ENCODE data around the gene SLC22A2. TPM values are rescaled to one million over a fixed set of nuclear protein-coding genes. Genes with fewer than 3 reads are reported as not detected.

Gene SLC22A2
- total RNA-seq, 8 experiments from 2014 or later: 0.05 to 0.90 (median 0.22) TPM; not detected in 3

GRCh38 chr6:160254467-160255312 lies 3.9 kb downstream of the SLC22A2 start:
- in situ Hi-C loops (cut with MboI; ENCODE audit: low pct_unique_long_range_greater_than_20kb in 2 of 9, low sequenced_read_pairs in 9 of 9, unreplicated experiment in 9 of 9): no loop called here
- no peak overlapping the region for H3K27ac ChIP-seq
- no peak overlapping the region for H3K4me3 ChIP-seq
- WGBS, 10 experiments: 0 to 91% (median 25%) methylated on average over 1 to 6 of the region's 7 CpGs
- ATAC-seq (replicated peaks in 6 of 8): peak in 5 of 8 experiments; percentile 79 to 92 (median 89)
- H3K4me1 ChIP-seq (replicated peaks in 1 of 2): peaks cover 12 to 20% of the 10 kb centered on the region in 2 donors

DNA sequence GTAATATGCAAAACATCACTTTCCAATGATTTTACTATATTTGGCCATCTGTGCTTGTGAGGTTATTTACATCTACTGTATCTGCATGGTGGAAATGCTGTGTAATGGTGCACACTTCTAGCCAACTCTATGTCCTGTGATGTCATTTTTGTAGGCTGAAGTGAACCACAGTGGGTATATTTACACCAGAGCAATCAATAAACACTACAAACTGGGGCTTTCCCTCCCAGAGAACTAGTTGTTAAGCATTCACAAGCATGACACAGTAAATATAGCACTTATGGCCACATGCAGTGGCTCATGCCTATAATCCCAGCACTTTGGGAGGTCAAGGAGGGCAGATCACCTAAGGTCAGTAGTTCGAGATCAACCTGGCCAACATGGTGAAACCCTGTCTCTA lies 4.9 kb downstream of the SLC22A2 start:
- ATAC-seq (replicated peaks in 6 of 8): peak in 4 of 8 experiments; percentile 7 to 22 (median 12)
- in situ Hi-C loops (cut with MboI; ENCODE audit: low pct_unique_long_range_greater_than_20kb in 2 of 9, low sequenced_read_pairs in 9 of 9, unreplicated experiment in 9 of 9): no loop called here
- no peak overlapping the region for H3K4me3 ChIP-seq
- 40 to 83% (median 80%) methylated on average over 1 of the region's 1 CpG; no CpG with 5 or more reads in 6 of the 10 experiments for WGBS, 10 experiments
- peaks cover 12 to 16% of the 10 kb centered on the region in 2 donors for H3K4me1 ChIP-seq (replicated peaks in 1 of 2)
- H3K27ac ChIP-seq: no peak overlapping the region

GRCh38 chr6:160253292-160253691 lies 5.3 kb downstream of the SLC22A2 start:
- in situ Hi-C loops (cut with MboI; ENCODE audit: low pct_unique_long_range_greater_than_20kb in 2 of 9, low sequenced_read_pairs in 9 of 9, unreplicated experiment in 9 of 9): no loop called here
- peak in 6 of 8 experiments; percentile 18 to 92 (median 42) for ATAC-seq (replicated peaks in 6 of 8)
- Histone ChIP-seq H3K4me3 (no peak overlapping the region), H3K4me1 (replicated peaks in 1 of 2) (peaks cover 12 to 16% of the 10 kb centered on the region in 2 donors), H3K27ac (no peak overlapping the region)
- WGBS, 10 experiments: 0 to 40% (median 11%) methylated on average over 1 to 3 of the region's 3 CpGs; no CpG with 5 or more reads in 1 of the 10 experiments

- peak in 3 of 8 experiments; percentile 54 to 81 (median 75) for ATAC-seq (replicated peaks in 6 of 8)
- Histone ChIP-seq H3K4me1 (replicated peaks in 1 of 2) (peaks cover 12 to 16% of the 10 kb centered on the region in 2 donors), H3K4me3 (no peak overlapping the region), H3K27ac (no peak overlapping the region)
- WGBS, 10 experiments: 0 to 100% (median 92%) methylated on average over 1 of the region's 1 CpG; no CpG with 5 or more reads in 1 of the 10 experiments
- in situ Hi-C loops (cut with MboI; ENCODE audit: low pct_unique_long_range_greater_than_20kb in 2 of 9, low sequenced_read_pairs in 9 of 9, unreplicated experiment in 9 of 9): no loop called here
Observed at GRCh38 chr6:160252073-160252813, 6.4 kb downstream of the SLC22A2 start.

GRCh38 chr6:160249671-160250070 lies 8.9 kb downstream of the SLC22A2 start:
- 48 to 100% (median 86%) methylated on average over 1 to 3 of the region's 3 CpGs; no CpG with 5 or more reads in 1 of the 10 experiments for WGBS, 10 experiments
- peaks cover 6 to 9% of the 10 kb centered on the region in 2 donors for H3K4me1 ChIP-seq (replicated peaks in 1 of 2)
- H3K4me3 ChIP-seq: no peak overlapping the region
- peak in 3 of 8 experiments; percentile 24 to 54 (median 26) for ATAC-seq (replicated peaks in 6 of 8)
- in situ Hi-C loops (cut with MboI; ENCODE audit: low pct_unique_long_range_greater_than_20kb in 2 of 9, low sequenced_read_pairs in 9 of 9, unreplicated experiment in 9 of 9): no loop called here
- H3K27ac ChIP-seq: no peak overlapping the region

DNA sequence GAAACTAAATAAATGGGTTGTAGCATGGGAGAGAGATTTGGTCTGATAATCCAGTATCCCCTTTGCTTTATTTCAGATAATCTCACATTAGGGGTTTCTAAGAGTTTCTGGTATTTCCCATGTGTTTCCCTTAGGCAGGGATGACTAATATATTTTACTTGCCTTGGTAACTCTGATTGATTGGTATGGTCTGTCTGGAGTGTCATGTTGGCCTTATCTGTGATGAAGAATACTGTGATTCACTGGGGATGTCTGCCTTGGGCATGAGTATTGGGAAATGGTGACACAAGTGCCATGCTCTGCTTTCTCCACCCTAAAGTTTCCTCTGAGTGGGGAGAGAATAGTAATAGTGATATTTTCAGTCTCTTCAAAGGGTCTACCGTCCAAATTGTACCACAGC lies 10.1 kb downstream of the SLC22A2 start:
- no peaks in the 10 kb centered on the region for H3K4me1 ChIP-seq (replicated peaks in 1 of 2)
- peak in 2 of 8 experiments; percentile 1 to 15 for ATAC-seq (replicated peaks in 6 of 8)
- WGBS, 10 experiments: 0 to 100% (median 75%) methylated on average over 1 of the region's 1 CpG; no CpG with 5 or more reads in 1 of the 10 experiments
- no peak overlapping the region for H3K4me3 ChIP-seq
- in situ Hi-C loops (cut with MboI; ENCODE audit: low pct_unique_long_range_greater_than_20kb in 2 of 9, low sequenced_read_pairs in 9 of 9, unreplicated experiment in 9 of 9): no loop called here
- no peak overlapping the region for H3K27ac ChIP-seq

DNA sequence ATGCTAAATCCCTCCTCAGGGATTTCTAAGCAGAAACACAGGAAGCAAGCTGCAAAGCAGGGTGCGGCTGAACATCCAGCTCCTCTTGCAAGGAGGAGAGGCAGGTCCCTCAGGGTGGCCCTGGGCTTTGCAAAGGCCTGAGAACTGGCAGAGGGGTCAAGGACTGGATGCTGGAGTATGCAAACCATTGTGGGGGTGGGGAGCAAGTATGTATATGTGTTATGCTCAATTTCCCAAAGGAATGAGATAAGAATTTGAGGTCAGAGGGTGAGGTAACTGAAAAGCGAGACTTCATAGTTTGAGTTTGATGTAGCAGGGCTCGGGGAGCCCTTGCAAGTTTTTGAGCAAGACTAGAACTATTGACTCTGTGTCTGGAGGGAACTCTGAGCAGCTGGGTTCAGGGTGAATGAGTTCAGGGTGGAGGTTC lies 11.2 kb downstream of the SLC22A2 start:
- WGBS, 10 experiments: 0 to 100% (median 63%) methylated on average over 1 to 3 of the region's 3 CpGs; no CpG with 5 or more reads in 2 of the 10 experiments
- ATAC-seq (replicated peaks in 6 of 8): peak in 3 of 8 experiments; percentile 25 to 88 (median 83)

GRCh38 chr6:160240691-160241084 lies 17.9 kb downstream of the SLC22A2 start:
- 71 to 89% (median 86%) methylated on average over 1 of the region's 1 CpG; no CpG with 5 or more reads in 5 of the 10 experiments for WGBS, 10 experiments
- no peak overlapping the region for H3K27ac ChIP-seq
- no peak overlapping the region for H3K4me3 ChIP-seq
- H3K4me1 ChIP-seq (replicated peaks in 1 of 2): no peaks in the 10 kb centered on the region
- no peak for ATAC-seq (replicated peaks in 6 of 8)
- in situ Hi-C loops (cut with MboI; ENCODE audit: low pct_unique_long_range_greater_than_20kb in 2 of 9, low sequenced_read_pairs in 9 of 9, unreplicated experiment in 9 of 9): no loop called here

More for the DNA sequence above, 11.2 kb downstream of the SLC22A2 start:
- in situ Hi-C loops (cut with MboI; ENCODE audit: low pct_unique_long_range_greater_than_20kb in 2 of 9, low sequenced_read_pairs in 9 of 9, unreplicated experiment in 9 of 9): no loop called here
- H3K4me3 ChIP-seq: no peak overlapping the region
- H3K4me1 ChIP-seq (replicated peaks in 1 of 2): no peaks in the 10 kb centered on the region
- H3K27ac ChIP-seq: no peak overlapping the region

DNA sequence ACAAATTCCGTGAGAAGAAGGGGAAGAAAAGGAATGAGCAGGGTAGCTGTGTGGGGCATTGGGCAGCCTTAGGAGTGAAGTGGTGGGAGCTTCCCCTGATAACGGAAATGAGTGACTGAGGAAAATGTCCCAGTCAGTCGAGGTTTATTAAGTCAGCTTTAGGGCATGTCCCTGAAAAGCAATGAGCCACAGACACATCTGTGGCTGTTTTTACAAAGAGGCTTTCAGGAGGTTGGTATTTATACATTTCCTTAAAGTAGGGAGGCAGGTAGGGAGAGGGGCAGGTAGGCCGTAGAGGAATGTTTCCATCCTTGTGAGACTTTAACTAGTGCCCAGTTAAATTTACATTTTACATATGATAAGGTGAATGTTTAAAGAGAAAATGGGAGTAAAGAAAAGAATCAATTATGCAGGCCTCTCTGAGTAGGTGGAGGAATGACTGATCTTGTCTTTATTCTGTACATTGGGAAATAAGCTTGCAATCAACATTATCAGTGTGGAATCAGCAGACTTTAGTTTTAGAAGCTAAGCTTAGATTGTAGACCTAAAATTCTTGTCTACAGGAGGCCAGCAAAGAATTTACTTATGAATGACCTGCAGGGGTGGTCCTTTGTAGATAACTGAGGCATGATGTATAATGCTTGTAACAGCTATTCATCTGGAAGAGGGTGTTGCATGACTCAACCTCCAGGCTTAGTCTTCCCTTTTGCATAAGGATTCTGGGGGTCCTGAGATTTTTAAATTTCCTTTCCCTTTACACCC lies 18.5 kb downstream of the SLC22A2 start:
- in situ Hi-C loops (cut with MboI; ENCODE audit: low pct_unique_long_range_greater_than_20kb in 2 of 9, low sequenced_read_pairs in 9 of 9, unreplicated experiment in 9 of 9): no loop called here
- Histone ChIP-seq H3K27ac (no peak overlapping the region), H3K4me1 (replicated peaks in 1 of 2) (no peaks in the 10 kb centered on the region), H3K4me3 (no peak overlapping the region)
- no peak for ATAC-seq (replicated peaks in 6 of 8)
- WGBS, 10 experiments: 10 to 81% (median 45%) methylated on average over 1 to 4 of the region's 4 CpGs; no CpG with 5 or more reads in 4 of the 10 experiments

- ATAC-seq (replicated peaks in 6 of 8): peak in 3 of 8 experiments; percentile 75 to 87 (median 85)
- no peak overlapping the region for H3K4me3 ChIP-seq
- in situ Hi-C loops (cut with MboI; ENCODE audit: low pct_unique_long_range_greater_than_20kb in 2 of 9, low sequenced_read_pairs in 9 of 9, unreplicated experiment in 9 of 9): no loop called here
- no peak overlapping the region for H3K27ac ChIP-seq
- WGBS, 10 experiments: 7 to 90% (median 79%) methylated on average over 2 to 4 of the region's 5 CpGs; no CpG with 5 or more reads in 2 of the 10 experiments
- no peaks in the 10 kb centered on the region for H3K4me1 ChIP-seq (replicated peaks in 1 of 2)
Observed at GRCh38 chr6:160238761-160239751, 19.6 kb downstream of the SLC22A2 start.

- WGBS, 10 experiments: 0 to 83% (median 57%) methylated on average over 1 to 2 of the region's 2 CpGs
- in situ Hi-C loops (cut with MboI; ENCODE audit: low pct_unique_long_range_greater_than_20kb in 2 of 9, low sequenced_read_pairs in 9 of 9, unreplicated experiment in 9 of 9): no loop called here
- H3K27ac ChIP-seq: no peak overlapping the region
- H3K4me3 ChIP-seq: no peak overlapping the region
- ATAC-seq (replicated peaks in 6 of 8): peak in 3 of 8 experiments; percentile 42 to 67 (median 48)
- no peaks in the 10 kb centered on the region for H3K4me1 ChIP-seq (replicated peaks in 1 of 2)
Observed at GRCh38 chr6:160238278-160238711, 20.3 kb downstream of the SLC22A2 start.
